Body of pancreas (tissue), 4 donors: ENCODE data around the gene CHCHD6.

ENCODE experiments used
- POLR2A ChIP-seq, 3 donors: fragments of 450-650 bp; IDR thresholded peaks; one replicate each; pipeline ENCODE4 v1.6.1; 2016; ENCODE audit warnings: antibody characterized with exemption in 3 of 3, mild to moderate bottlenecking in 2 of 3
- TF ChIP-seq, protein P1 (sequence below), 7 experiments: fragments of 450-650 bp in 4 of 7; fragments of 200-600 bp in 3 of 7; sonication (generic) in 3 of 7; IDR thresholded peaks; one replicate each; pipeline ENCODE4 v1.5.1; 2016 to 2019; ENCODE audit warnings: antibody characterized with exemption in 7 of 7

GRCh38 chr3:126760541-126760940 is 56.5 kb downstream of the CHCHD6 start:
- TF ChIP-seq, protein P1, sequence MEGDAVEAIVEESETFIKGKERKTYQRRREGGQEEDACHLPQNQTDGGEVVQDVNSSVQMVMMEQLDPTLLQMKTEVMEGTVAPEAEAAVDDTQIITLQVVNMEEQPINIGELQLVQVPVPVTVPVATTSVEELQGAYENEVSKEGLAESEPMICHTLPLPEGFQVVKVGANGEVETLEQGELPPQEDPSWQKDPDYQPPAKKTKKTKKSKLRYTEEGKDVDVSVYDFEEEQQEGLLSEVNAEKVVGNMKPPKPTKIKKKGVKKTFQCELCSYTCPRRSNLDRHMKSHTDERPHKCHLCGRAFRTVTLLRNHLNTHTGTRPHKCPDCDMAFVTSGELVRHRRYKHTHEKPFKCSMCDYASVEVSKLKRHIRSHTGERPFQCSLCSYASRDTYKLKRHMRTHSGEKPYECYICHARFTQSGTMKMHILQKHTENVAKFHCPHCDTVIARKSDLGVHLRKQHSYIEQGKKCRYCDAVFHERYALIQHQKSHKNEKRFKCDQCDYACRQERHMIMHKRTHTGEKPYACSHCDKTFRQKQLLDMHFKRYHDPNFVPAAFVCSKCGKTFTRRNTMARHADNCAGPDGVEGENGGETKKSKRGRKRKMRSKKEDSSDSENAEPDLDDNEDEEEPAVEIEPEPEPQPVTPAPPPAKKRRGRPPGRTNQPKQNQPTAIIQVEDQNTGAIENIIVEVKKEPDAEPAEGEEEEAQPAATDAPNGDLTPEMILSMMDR (IDR thresholded peaks at IDR 0.05): no peak
- no peak for TF ChIP-seq POLR2A (IDR thresholded peaks at IDR 0.05)
